ENCODE measurements around the gene NELFE.
"Not testable (repeated sequence)": the region's sequence is repeated elsewhere in the genome, so short reads cannot be mapped to it uniquely, and the experiment has no call there.

The NELFE gene

DNA sequence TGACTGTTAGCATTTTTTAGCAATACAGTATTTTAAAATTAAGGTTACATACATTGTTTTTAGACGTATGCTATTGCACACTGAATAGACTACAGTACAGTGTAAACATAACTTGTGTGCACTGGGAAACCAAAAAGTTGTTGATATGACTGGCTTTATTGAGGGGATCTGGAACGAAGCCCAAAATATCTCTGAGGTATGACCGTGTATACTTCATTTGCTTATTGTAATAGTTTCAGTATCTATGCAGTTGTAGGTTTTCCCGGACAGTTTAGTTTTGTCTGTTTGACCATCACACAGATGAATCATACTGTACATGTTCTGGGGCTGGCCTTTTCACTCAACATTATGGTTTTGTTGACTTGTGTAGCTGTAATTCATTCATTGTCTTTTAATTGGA, 50.0 kb downstream of the NELFE start:
- TF ChIP-seq, protein P1, sequence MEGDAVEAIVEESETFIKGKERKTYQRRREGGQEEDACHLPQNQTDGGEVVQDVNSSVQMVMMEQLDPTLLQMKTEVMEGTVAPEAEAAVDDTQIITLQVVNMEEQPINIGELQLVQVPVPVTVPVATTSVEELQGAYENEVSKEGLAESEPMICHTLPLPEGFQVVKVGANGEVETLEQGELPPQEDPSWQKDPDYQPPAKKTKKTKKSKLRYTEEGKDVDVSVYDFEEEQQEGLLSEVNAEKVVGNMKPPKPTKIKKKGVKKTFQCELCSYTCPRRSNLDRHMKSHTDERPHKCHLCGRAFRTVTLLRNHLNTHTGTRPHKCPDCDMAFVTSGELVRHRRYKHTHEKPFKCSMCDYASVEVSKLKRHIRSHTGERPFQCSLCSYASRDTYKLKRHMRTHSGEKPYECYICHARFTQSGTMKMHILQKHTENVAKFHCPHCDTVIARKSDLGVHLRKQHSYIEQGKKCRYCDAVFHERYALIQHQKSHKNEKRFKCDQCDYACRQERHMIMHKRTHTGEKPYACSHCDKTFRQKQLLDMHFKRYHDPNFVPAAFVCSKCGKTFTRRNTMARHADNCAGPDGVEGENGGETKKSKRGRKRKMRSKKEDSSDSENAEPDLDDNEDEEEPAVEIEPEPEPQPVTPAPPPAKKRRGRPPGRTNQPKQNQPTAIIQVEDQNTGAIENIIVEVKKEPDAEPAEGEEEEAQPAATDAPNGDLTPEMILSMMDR (IDR thresholded peaks at IDR 0.05; ENCODE audit: control insufficient read depth, insufficient read depth, low read depth, low read length, missing control alignments), result no peak
- no peak for DNase-seq (ENCODE audit: low read depth)
- no peak overlapping the region for H3K4me3 ChIP-seq (ENCODE audit: control insufficient read depth, low read depth, low read length)

DNA sequence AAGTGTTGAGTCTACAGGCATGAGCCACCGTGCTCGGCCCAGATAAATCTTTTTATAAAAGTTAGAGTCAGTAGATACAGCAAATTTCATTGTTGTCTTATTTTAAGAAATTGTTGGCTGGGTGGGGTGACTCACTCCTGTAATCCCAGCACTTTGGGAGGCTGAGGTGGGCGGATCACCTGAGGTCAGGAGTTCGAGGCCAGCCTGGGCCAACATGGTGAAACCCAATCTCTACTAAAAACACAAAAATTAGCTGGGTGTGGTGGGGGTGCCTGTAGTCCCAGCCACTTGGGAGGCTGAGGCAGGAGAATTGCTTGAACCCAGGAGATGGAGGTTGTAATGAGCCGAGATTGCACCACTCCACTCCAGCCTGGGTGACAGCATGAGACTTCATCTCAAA, 50.5 kb downstream of the NELFE start:
- H3K4me3 ChIP-seq (ENCODE audit: control insufficient read depth, low read depth, low read length); DNase-seq (ENCODE audit: low read depth): not testable (repeated sequence)

DNA sequence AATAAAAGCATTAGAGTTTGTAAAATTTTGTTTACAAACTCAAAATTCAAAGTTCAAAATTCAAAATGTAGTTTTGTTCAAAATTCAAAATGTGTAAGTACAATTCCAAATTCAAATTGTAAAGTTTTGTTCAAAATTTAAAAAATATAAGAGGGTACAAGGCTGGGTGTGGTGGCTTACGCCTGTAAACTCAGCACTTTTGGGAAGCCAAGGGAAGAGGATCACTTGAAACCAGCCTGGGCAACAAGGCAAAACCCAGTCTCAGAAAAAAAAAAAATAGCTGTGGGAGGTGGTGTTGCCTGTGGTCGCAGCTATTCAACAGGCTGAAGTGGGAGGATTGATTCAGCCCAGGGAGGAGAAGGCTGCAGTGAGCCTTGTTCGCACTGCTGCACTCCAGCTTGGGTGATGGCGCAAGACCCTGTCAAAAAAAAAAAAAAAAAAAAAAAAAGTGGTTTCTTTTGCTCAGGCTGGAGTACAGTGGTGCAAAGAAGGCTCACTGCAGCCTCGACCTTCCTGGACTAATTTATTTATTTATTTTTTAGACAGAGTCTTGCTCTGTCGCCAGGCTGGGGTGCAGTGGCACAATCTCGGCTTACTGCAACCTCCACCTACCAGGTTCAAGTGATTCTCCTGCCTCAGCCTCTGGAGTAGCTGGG, 51.5 kb downstream of the NELFE start:
- DNase-seq (ENCODE audit: low read depth), result peak; percentile 67
- TF ChIP-seq, protein P1 (IDR thresholded peaks at IDR 0.05; ENCODE audit: control insufficient read depth, insufficient read depth, low read depth, low read length, missing control alignments), result no peak
- no peak overlapping the region for H3K4me3 ChIP-seq (ENCODE audit: control insufficient read depth, low read depth, low read length)

DNA sequence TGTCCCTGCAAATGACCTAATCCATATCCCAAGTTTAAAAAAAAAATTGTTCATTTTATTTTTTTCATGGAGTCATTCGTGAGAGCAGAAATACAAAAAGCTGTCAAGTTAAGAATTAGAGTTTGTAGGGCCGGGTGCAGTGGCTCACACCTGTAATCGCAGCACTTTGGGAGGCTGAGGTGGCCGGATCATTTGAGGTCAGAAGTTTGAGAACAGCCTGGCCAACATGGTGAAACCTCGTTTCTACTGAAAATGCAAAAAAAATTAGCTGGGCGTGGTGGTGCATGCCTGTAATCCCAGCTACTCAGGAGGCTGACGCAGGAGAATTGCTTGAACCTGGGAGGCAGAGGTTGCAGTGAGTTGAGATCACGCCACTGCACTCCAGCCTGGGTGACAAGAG, 52.0 kb downstream of the NELFE start:
- not testable (repeated sequence) for H3K4me3 ChIP-seq (ENCODE audit: control insufficient read depth, low read depth, low read length); DNase-seq (ENCODE audit: low read depth)

DNA sequence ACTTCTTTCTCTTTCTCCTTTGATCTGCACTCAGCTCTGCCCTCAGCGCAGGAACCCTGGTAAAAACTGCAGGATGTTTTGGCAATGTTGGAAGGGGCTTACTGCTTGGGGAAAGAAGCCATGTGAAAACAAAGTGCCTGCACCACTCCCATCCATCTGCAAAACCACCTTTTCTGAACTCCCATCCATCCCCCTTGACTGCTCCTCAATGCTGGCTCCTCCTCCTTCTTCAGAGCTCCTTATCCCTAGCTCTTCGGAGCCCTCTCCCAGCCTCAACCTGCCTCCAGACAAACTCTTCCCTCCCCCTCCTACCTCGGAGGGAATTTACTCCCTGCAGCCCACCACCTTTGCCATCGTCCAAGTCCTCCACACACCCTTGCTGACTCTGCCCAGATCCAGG, 52.6 kb downstream of the NELFE start:
- TF ChIP-seq, protein P1 (IDR thresholded peaks at IDR 0.05; ENCODE audit: control insufficient read depth, insufficient read depth, low read depth, low read length, missing control alignments), result no peak
- no peak for DNase-seq (ENCODE audit: low read depth)
- no peak overlapping the region for H3K4me3 ChIP-seq (ENCODE audit: control insufficient read depth, low read depth, low read length)

DNA sequence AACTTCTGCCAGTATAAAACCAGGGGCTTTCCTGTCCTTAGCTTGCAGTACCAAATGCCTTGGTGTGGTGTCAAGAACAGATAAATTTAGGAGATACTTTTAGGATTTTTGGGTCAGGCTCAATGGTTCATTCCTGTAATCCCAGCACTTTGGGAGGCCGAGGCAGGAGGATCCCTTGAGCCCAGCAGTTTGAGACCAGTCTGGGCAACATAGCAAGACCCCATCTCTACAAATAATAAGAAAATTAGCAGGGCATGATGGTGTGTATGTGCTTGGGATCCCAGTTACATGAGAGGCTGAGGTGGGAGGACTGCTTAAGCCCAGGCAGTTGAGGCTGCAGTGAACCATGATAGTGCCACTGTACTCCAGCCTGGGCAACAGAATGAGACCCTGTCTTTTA, 53.7 kb downstream of the NELFE start:
- TF ChIP-seq, protein P1 (IDR thresholded peaks at IDR 0.05; ENCODE audit: control insufficient read depth, insufficient read depth, low read depth, low read length, missing control alignments), result no peak
- H3K4me3 ChIP-seq (ENCODE audit: control insufficient read depth, low read depth, low read length), result no peak overlapping the region

DNA sequence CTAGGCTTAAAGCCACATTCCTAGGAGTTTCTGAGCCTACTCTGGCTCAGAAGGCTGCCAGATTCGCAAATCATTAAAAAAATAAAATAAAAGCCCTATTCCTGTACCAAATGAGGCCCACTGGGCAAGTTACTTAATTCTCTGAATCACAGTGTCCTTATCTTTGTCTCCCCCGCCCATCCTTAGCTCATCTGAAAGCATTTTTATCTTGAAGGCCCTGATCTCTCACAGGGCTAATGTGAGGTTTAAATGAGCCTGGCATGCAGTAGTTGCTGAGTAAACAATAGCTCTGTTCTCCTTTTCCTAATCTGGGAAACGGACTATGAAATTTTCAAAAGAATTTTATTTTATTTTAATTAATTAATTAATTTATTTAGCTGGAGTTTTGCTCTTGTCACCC, 54.8 kb downstream of the NELFE start:
- TF ChIP-seq, protein P1 (IDR thresholded peaks at IDR 0.05; ENCODE audit: control insufficient read depth, insufficient read depth, low read depth, low read length, missing control alignments), result no peak
- DNase-seq (ENCODE audit: low read depth), result no peak
- H3K4me3 ChIP-seq (ENCODE audit: control insufficient read depth, low read depth, low read length), result no peak overlapping the region

More for the DNA sequence above, 53.7 kb downstream of the NELFE start:
- no peak for DNase-seq (ENCODE audit: low read depth)

Data from AG09309 (cell line).